GOT3 (cell line): ENCODE measurements around the gene ST8SIA6.
"Not testable (repeated sequence)": the region's sequence is repeated elsewhere in the genome, so short reads cannot be mapped to it uniquely, and the experiment has no call there.

ENCODE experiments used
- DNase-seq: peaks from one replicate; lab custom pipeline; 2025; ENCODE audit warnings: mixed read lengths; lab: John Stamatoyannopoulos, UW

The ST8SIA6 gene

GRCh38 chr10:17343118-17343517 is 111.3 kb downstream of the ST8SIA6 start:
- DNase-seq: no peak

DNA sequence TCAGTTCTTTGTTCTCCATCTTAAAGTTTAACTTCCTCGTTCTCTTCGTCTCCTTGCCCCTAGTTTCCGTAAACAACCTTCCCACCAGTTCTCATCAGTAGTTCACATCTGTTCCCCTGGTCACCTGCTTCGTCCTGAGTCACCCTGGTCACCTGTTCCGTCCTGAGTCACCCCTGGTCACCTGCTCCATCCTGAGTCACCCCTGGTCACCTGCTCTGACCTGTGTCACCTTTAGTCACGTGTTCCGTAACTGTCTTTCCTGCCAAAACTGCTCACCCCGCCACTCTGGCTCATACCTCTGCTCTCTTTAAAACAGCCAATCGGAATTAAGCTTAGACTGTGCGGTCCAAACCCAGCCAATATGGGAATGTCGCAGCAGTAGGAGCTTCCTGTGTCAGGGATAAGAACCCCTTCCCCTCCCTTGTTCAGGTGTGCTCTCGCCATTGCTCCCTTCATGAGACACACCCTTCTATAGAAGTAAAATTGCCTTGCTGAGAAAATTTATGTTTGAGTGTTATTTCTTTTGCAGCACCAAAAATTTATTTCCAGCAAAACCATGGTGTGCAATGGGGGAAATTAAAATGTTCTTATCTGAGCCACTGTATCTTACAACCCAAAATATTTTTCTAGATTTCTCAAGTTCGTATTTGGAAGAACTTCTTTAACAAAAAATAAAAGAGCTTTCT is 114.1 kb downstream of the ST8SIA6 start:
- DNase-seq: no peak

- no peak for DNase-seq
These were observed 119.3 kb downstream of the ST8SIA6 start for GRCh38 chr10:17335065-17335464.

- no peak for DNase-seq
These were observed 123.9 kb downstream of the ST8SIA6 start for GRCh38 chr10:17330501-17330900.

GRCh38 chr10:17326377-17326776 is 128.0 kb downstream of the ST8SIA6 start:
- DNase-seq: no peak

- DNase-seq: not testable (repeated sequence)
These were observed 132.4 kb downstream of the ST8SIA6 start for GRCh38 chr10:17321957-17322356.

- no peak for DNase-seq
These were observed 137.8 kb downstream of the ST8SIA6 start for GRCh38 chr10:17316488-17317170.

DNA sequence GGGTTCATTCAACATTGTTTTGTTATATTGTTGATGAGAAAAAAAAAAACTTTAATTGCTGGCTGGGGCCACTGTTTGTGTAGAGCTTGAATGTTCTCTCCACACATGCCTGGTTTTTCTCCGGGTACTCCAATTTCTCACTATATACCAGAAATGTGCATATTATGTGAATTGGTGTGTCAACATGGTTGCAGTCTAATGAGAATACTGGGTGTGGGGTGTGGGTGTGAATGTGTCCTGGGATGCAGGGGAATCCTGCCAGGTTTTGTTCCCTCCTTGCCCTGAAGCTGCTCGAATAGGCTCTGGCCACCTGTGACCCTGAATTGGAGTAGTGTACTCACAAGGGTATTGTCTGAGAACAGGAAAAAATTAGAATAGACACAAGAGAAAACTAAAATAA is 145.0 kb downstream of the ST8SIA6 start:
- no peak for DNase-seq

- DNase-seq: no peak
These were observed 147.3 kb downstream of the ST8SIA6 start for GRCh38 chr10:17307123-17307522.

GRCh38 chr10:17292375-17292774 is 162.0 kb downstream of the ST8SIA6 start:
- DNase-seq: no peak

- no peak for DNase-seq
These were observed 164.2 kb downstream of the ST8SIA6 start for GRCh38 chr10:17290226-17290625.

DNA sequence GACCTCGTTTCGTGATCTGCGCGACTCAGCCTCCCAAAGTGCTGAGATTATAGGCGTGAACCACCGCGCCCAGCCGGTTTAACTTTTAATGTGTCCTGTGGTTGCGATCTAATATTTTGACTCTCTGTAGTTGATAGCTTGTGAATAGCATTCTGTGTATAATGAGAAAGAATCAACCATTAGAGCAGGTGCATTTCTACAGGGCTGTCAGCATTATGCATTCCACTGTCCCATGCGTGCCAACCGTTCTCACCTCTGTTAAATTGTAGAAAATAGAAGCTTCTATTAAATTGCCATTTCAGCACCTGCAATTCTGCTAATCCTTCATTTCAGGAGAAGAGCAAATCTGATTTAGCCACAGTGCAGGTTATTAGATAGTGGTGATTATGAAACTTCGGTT is 164.6 kb downstream of the ST8SIA6 start:
- DNase-seq: no peak

DNA sequence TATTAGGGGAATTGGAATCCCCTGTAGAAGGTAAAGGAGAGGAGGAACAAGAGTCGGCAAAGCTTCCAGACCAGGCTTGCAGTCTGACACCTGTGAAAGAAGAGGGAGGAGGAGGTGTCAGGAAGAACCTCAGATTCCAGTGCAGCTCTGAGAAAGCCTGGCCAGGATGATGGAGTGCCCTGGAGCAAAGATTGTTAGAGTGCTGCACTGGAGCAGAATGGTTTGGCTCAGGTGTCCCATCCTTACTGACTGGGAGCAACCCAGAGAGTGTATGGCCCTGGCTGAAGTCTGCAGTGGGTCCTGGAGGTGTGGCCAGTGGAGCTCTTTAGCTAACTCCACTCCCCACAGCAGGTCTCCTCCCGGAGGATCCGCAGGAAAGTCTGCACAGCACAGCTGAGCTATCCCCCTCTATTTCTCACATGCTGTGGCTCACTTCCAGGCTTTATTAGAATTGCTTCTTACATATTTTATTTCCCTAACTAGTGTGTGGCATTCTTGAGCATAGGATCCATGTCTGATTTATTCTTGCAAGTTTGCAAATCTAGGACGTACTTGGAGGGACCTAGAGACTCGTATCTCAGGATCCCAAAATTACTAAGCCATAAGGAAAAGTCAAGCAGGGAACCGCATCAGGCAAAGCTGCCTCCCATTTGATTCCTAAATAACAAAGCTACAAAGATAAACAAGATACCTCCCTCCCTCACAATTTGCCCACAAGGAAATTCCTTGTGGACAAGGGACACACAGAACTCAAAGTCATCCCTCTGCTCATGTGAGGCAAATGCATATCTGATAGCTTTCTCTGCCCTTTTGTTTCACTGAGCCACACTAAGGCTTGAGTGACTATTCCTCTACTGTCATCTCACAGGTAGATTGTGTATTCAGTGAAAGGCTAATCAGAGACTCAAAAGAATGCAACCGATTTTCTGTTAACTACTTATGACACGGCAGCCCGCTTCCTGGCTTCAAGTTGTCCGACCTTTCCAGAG is 167.5 kb downstream of the ST8SIA6 start:
- no peak for DNase-seq

GRCh38 chr10:17282311-17282710 is 172.1 kb downstream of the ST8SIA6 start:
- no peak for DNase-seq

DNA sequence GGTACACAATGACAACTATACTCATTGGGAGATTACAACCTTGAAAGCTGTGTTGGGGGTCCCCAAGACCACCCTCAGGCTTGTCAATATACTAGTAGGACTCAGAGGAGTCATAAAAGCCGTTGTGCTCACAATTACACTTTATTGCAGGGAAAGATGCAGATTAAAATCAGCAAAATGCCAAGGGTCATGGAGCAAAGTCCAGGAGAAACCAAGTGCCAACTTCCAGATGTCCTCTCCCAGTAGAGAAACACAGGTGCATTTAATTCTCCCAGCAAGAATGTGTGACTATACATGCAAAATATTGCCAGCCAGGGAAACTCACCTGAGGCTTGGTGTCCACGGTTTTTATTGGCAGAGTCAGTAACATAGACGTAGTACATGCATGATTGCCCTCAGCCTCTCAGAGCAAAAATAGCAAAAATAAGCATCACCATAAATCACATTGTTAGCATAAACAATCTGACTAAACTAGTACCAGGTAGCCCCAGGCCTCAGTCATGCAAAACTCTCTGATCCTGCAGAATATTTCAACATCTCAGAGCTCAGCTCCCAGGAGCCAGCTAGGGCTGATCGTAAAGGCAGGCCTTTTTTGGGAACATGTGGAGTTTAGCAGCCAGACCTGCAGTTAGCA is 175.7 kb downstream of the ST8SIA6 start:
- DNase-seq: no peak

DNA sequence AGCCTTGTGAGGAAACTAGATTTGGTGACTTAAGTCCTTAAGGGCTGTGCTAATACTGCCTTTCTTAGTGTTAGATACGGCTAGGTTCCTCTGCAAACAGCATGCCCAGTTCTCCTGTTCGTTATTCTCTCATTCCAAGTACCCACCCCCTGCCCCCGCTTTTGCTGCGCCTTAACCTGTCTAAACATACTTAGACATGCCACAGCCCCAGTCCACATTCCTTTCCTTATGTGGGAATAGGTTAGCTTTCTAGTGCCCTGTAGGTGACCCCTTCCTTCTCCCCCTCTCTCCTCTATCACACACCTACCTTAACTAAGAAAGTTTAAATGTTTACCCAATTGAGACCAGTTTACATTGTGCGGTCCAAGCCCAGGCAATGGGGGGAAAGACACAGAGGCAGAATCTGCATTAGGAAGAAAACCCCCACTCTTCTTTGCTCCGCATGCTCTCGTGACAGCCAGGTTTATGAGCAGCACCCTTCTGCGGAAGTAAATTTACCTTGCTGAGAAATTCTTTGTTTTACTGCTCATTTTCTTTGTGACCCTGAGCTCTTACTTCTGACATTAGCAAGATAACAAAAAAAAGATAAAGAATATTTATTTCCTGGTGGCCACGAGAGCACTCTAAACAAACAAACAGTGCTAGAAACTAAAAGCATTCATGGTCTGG is 177.5 kb downstream of the ST8SIA6 start:
- no peak for DNase-seq

- DNase-seq: no peak
These were observed 181.0 kb downstream of the ST8SIA6 start for GRCh38 chr10:17273403-17273802.

- no peak for DNase-seq
These were observed 181.7 kb downstream of the ST8SIA6 start for GRCh38 chr10:17272648-17273047.
